IMR-90 (cell line): Measurements from ENCODE around the gene ATG14. TPM values are rescaled to one million over a fixed set of nuclear protein-coding genes. Genes with fewer than 3 reads are reported as not detected.

Experiments
- ATAC-seq: fragments of 200-7000 bp; cut with Tn5 transposase; 2 replicates; pipeline ENCODE4 v1.9.1; 2020; ENCODE audit warnings: low read depth, mild to moderate bottlenecking, moderate library complexity
- BruUV-seq: library from RNA; stranded (reverse); fragments of 400-500 nt; replicated peaks from 2 replicates; lab custom pipeline; 2021; lab: Mats Ljungman, UMichigan
- CTCF ChIA-PET: fragments of 300-600 bp; formaldehyde crosslinking; extraction: SDS; loops from one replicate; lab custom pipeline; 2021; ENCODE audit warnings: antibody characterized with exemption; lab: Yijun Ruan, JAX
- POLR2A ChIA-PET: fragments of 300-600 bp; sonication (Branson Sonifier 250); formaldehyde crosslinking; loops from one replicate; lab custom pipeline; 2022; ENCODE audit warnings: antibody characterized with exemption; ENCODE audit not compliant: unreplicated experiment; lab: Charles Lee
- DNase-seq: peaks from one replicate; pipeline ENCODE4 v3.0.0; 2013
- H2AFZ ChIP-seq: replicated peaks from 2 replicates; pipeline ENCODE3; 2013; ENCODE audit warnings: low read length, mild to moderate bottlenecking; ENCODE audit not compliant: poor library complexity
- H2AK5ac ChIP-seq: 2 replicates; pipeline ENCODE4 v1.6.1; 2013; ENCODE audit warnings: low read depth, low read length, inconsistent platforms
- H2AK9ac ChIP-seq: replicated peaks from 2 replicates; pipeline ENCODE3; 2013; ENCODE audit warnings: mild to moderate bottlenecking, low read depth, low read length, moderate library complexity; ENCODE audit not compliant: poor library complexity
- H2BK120ac ChIP-seq: 2 replicates; pipeline ENCODE4 v1.6.1; 2013; ENCODE audit warnings: low read depth, low read length, inconsistent platforms
- H2BK15ac ChIP-seq: 3 replicates; pipeline ENCODE4 v1.6.1; 2013; ENCODE audit warnings: low read depth, low read length, inconsistent platforms
- H2BK20ac ChIP-seq: 2 replicates; pipeline ENCODE4 v1.6.1; 2013; ENCODE audit warnings: low read depth, mild to moderate bottlenecking, inconsistent platforms, low read length, moderate library complexity
- H2BK5ac ChIP-seq: 2 replicates; pipeline ENCODE4 v1.6.1; 2013; ENCODE audit warnings: mild to moderate bottlenecking, low read depth, low read length, inconsistent platforms; ENCODE audit not compliant: poor library complexity, severe bottlenecking
- H3K14ac ChIP-seq: replicated peaks from 2 replicates; pipeline ENCODE4 v1.6.1; 2013; ENCODE audit warnings: low read depth, low read length, inconsistent platforms
- H3K18ac ChIP-seq: 2 replicates; pipeline ENCODE4 v1.6.1; 2013; ENCODE audit warnings: low read depth, low read length, control low read depth
- H3K23ac ChIP-seq: 2 replicates; pipeline ENCODE4 v1.6.1; 2013; ENCODE audit warnings: low read depth, low read length, inconsistent platforms
- H3K27ac ChIP-seq: 2 replicates; pipeline ENCODE4 v1.5.1; 2013; ENCODE audit warnings: mild to moderate bottlenecking, control low read depth, low read length; ENCODE audit not compliant: insufficient read depth
- H3K27me3 ChIP-seq: 2 replicates; pipeline ENCODE4 v1.6.1; 2013; ENCODE audit warnings: low read length; ENCODE audit not compliant: control insufficient read depth, insufficient read depth
- H3K36me3 ChIP-seq: 2 replicates; pipeline ENCODE4 v1.6.1; 2013; ENCODE audit warnings: low read length, mixed read lengths; ENCODE audit not compliant: control insufficient read depth, insufficient read depth
- H3K4ac ChIP-seq: 2 replicates; pipeline ENCODE4 v1.6.1; 2013; ENCODE audit warnings: low read depth, low read length, inconsistent platforms
- H3K4me1 ChIP-seq: 2 replicates; pipeline ENCODE4 v1.6.1; 2013; ENCODE audit warnings: low read length, mixed read lengths; ENCODE audit not compliant: control insufficient read depth, insufficient read depth
- H3K4me2 ChIP-seq: 2 replicates; pipeline ENCODE4 v1.6.1; 2013; ENCODE audit warnings: low read depth, mild to moderate bottlenecking, control low read depth, low read length, moderate library complexity
- H3K4me3 ChIP-seq: 2 replicates; pipeline ENCODE4 v1.5.1; 2013; ENCODE audit warnings: low read depth, mild to moderate bottlenecking, control low read depth, low read length, moderate library complexity; ENCODE audit not compliant: insufficient read depth
- H3K56ac ChIP-seq: 2 replicates; pipeline ENCODE4 v1.6.1; 2013; ENCODE audit warnings: low read length, inconsistent platforms; ENCODE audit not compliant: insufficient read depth; ENCODE audit errors: extremely low read depth
- H3K79me1 ChIP-seq, 2 experiments: 2 replicates each; pipeline ENCODE4 v1.6.1; 2013; ENCODE audit warnings: low read length in 2 of 2, inconsistent platforms in 1 of 2, low read depth in 1 of 2
- H3K9ac ChIP-seq: 2 replicates; pipeline ENCODE4 v1.6.1; 2013; ENCODE audit warnings: low read depth, low read length, control low read depth
- H3K9me1 ChIP-seq: 2 replicates; pipeline ENCODE4 v1.6.1; 2013; ENCODE audit warnings: low read length, inconsistent platforms; ENCODE audit not compliant: insufficient read depth
- H3K9me3 ChIP-seq: 2 replicates; pipeline ENCODE4 v1.6.1; 2013; ENCODE audit warnings: low read length; ENCODE audit not compliant: control insufficient read depth, insufficient read depth
- H4K20me1 ChIP-seq: 2 replicates; pipeline ENCODE4 v1.6.1; 2013; ENCODE audit warnings: low read length, inconsistent platforms; ENCODE audit not compliant: insufficient read depth
- H4K5ac ChIP-seq: 2 replicates; pipeline ENCODE4 v1.6.1; 2013; ENCODE audit warnings: mild to moderate bottlenecking, low read depth, low read length, control low read depth
- H4K8ac ChIP-seq, 2 experiments: 2 replicates each; pipeline ENCODE4 v1.6.1; 2013; ENCODE audit warnings: low read depth in 2 of 2, low read length in 2 of 2, control low read depth in 1 of 2, inconsistent platforms in 1 of 2
- H4K91ac ChIP-seq: 2 replicates; pipeline ENCODE4 v1.6.1; 2013; ENCODE audit warnings: low read depth, low read length, inconsistent platforms; ENCODE audit not compliant: insufficient read depth
- CTCF ChIP-seq: conservative IDR thresholded peaks from 2 replicates; pipeline ENCODE4 v1.5.1; 2012; ENCODE audit warnings: mild to moderate bottlenecking, low read depth, low read length, improper control_type of control experiment
- RCOR1 ChIP-seq: IDR thresholded peaks from 2 replicates; pipeline ENCODE4 v1.6.1; 2012; ENCODE audit warnings: mild to moderate bottlenecking, low read length, improper control_type of control experiment; ENCODE audit not compliant: insufficient replicate concordance
- WGBS, 2 experiments: methylation state at CpG; one replicate each; pipeline versions ENCODE4 v1.1.5 to v1.1.7; 2013; ENCODE audit warnings: missing lambda C conversion rate in 2 of 2; ENCODE audit not compliant: insufficient read length in 1 of 2; ENCODE audit errors: extremely low coverage in 2 of 2; 5-methylcytosine and 5-hydroxymethylcytosine counted together
- dilution Hi-C: fragments of 300-500 bp; cut with HindIII; formaldehyde crosslinking; loops from one replicate; pipeline ENCODE4 v1.14.3; 2018; ENCODE audit warnings: low sequenced_read_pairs; ENCODE audit not compliant: unreplicated experiment
- in situ Hi-C: fragments of 300-500 bp; cut with MboI; formaldehyde crosslinking; loops from 3 replicates; pipeline ENCODE4 v1.14.3; 2019; ENCODE audit warnings: low sequenced_read_pairs, inconsistent platforms, mixed read lengths
- intact Hi-C: fragments of 100-400 bp; cut with micrococcal nuclease; formaldehyde crosslinking; loops from 2 replicates; pipeline ENCODE4 v1.10.0; 2022
- polyA plus RNA-seq, 3 experiments: library from polyadenylated mRNA; depleted of rRNA; stranded (reverse); fragments of >200 nt; gene quantifications; 2 replicates each; pipeline ENCODE4 v1.2.3, GENCODE V29; 2012; ENCODE audit warnings: low replicate concordance in 1 of 3
- total RNA-seq: library from RNA; depleted of rRNA; stranded (reverse); fragments of >200 nt; gene quantifications from 2 replicates; pipeline ENCODE4 v1.2.3, GENCODE V29; 2012

Gene ATG14
- total and polyA plus RNA-seq, 2 of the 4 experiments (the other 2 are of a cell fraction): 5.0 to 12.4 TPM

GRCh38 chr14:55440385-55440784 is 28.8 kb upstream of the ATG14 start, which contains the start of gene TBPL2:
TBPL2 (minus strand) TSS chr14:55440616; CDS start chr14:55440449, 167 bp downstream.
- no peak within 1 kb of the TSS for H3K4ac ChIP-seq
- no peaks in the 10 kb centered on the region for H4K20me1 ChIP-seq
- TF ChIP-seq CTCF (0 out of 2 replicates have a peak, but pooled peaks have one; percentile 11), RCOR1 (no peak)
- no peak within 1 kb of the TSS for H3K23ac ChIP-seq
- H3K14ac ChIP-seq: no peak within 1 kb of the TSS
- H2BK5ac ChIP-seq: no peak within 1 kb of the TSS
- ChIA-PET CTCF (interaction anchor here (1.7 kb wide), 1 partner anchor 1034 kb away, joined by 9 read pairs; no protein-coding TSS in a partner anchor), POLR2A (no interaction called here)
- H2BK120ac ChIP-seq: no peak within 1 kb of the TSS
- peak within 1 kb of the TSS; percentile 61 for H2AK9ac ChIP-seq
- no TSS peak for BruUV-seq
- no peak for ATAC-seq
- no peak within 1 kb of the TSS for H3K9ac ChIP-seq
- H3K27me3 ChIP-seq: peaks cover 5% of the 10 kb centered on the region; the same call in 1 of the 2 replicates
- no peaks in the 10 kb centered on the region for H3K9me1 ChIP-seq
- no peak within 1 kb of the TSS for H4K5ac ChIP-seq
- no peaks in the 10 kb centered on the region; the same call in 1 of the 2 replicates for H3K9me3 ChIP-seq
- intact Hi-C loops (no loop called here), dilution Hi-C loops (no loop called here), in situ Hi-C loops (loop anchor here (25.0 kb wide), 1 partner anchor 897 kb away; no protein-coding TSS in a partner anchor)
- no peak within 1 kb of the TSS for H3K27ac ChIP-seq
- H3K79me1 ChIP-seq: no peaks in the 10 kb centered on the region
- 50% methylated on average over 6 of the region's 29 CpGs; no CpG with 5 or more reads in 1 of the 2 experiments for WGBS, 2 experiments
- H2AK5ac ChIP-seq: no peak within 1 kb of the TSS
- no peak within 1 kb of the TSS for H3K4me3 ChIP-seq
- H4K91ac ChIP-seq: no peak within 1 kb of the TSS
- H2AFZ ChIP-seq: peak within 1 kb of the TSS; percentile 41
- DNase-seq: no peak
- H3K56ac ChIP-seq: no peak within 1 kb of the TSS
- no peaks in the 10 kb centered on the region for H3K36me3 ChIP-seq
- no peak within 1 kb of the TSS for H3K18ac ChIP-seq
- no peak within 1 kb of the TSS for H3K4me2 ChIP-seq
- H4K8ac ChIP-seq: no peak within 1 kb of the TSS
- H2BK15ac ChIP-seq: no peak within 1 kb of the TSS
- H3K4me1 ChIP-seq: no peaks in the 10 kb centered on the region
- no peak within 1 kb of the TSS for H2BK20ac ChIP-seq
